Aorta (tissue), 5 donors: ENCODE results near the gene HS3ST3A1. TPM values are rescaled to one million over a fixed set of nuclear protein-coding genes. Genes with fewer than 3 reads are reported as not detected.
A peak's percentile ranks its signal among the peaks of the same experiment; 100 is the strongest.

Experiments used
- ATAC-seq: fragments of 200-7000 bp; cut with Tn5 transposase; one replicate; pipeline ENCODE4 v1.9.1; 2022; ENCODE audit warnings: moderate library complexity; ENCODE audit not compliant: low FRiP score
- DNase-seq, 2 donors: peaks; one replicate each; pipeline ENCODE4 v3.0.0-alpha.2; 2020
- H3K27ac ChIP-seq, 2 donors: one replicate each; pipeline ENCODE4 v1.5.1; 2013; ENCODE audit warnings: low read length in 2 of 2, mild to moderate bottlenecking in 2 of 2, moderate library complexity in 2 of 2, control low read depth in 1 of 2, inconsistent platforms in 1 of 2, low read depth in 1 of 2
- H3K27me3 ChIP-seq, 2 donors: one replicate each; pipeline ENCODE4 v1.6.1; 2013; ENCODE audit warnings: control low read depth in 1 of 2, low read length in 1 of 2, mild to moderate bottlenecking in 1 of 2, moderate library complexity in 1 of 2; ENCODE audit not compliant: insufficient read depth in 2 of 2, control insufficient read depth in 1 of 2
- H3K36me3 ChIP-seq, 2 donors: one replicate each; pipeline ENCODE4 v1.6.1; 2013; ENCODE audit warnings: control low read depth in 1 of 2, low read length in 1 of 2, mild to moderate bottlenecking in 1 of 2; ENCODE audit not compliant: insufficient read depth in 2 of 2, control insufficient read depth in 1 of 2
- H3K4me1 ChIP-seq, 2 donors: one replicate each; pipeline ENCODE4 v1.6.1; 2013; ENCODE audit warnings: low read length in 2 of 2, control low read depth in 1 of 2, mild to moderate bottlenecking in 1 of 2, moderate library complexity in 1 of 2; ENCODE audit not compliant: insufficient read depth in 2 of 2, control insufficient read depth in 1 of 2
- H3K4me3 ChIP-seq, 2 donors: one replicate each; pipeline ENCODE4 v1.5.1; 2013; ENCODE audit warnings: low read length in 2 of 2, control low read depth in 1 of 2, mild to moderate bottlenecking in 1 of 2
- H3K9me3 ChIP-seq: one replicate; pipeline ENCODE4 v1.6.1; 2013; ENCODE audit warnings: mild to moderate bottlenecking, low read length; ENCODE audit not compliant: control insufficient read depth
- WGBS, 2 donors: extraction: QIAGEN DNeasy Blood & Tissue Kit; methylation state at CpG; one replicate each; pipeline ENCODE4 v1.1.7; 2013; 5-methylcytosine and 5-hydroxymethylcytosine counted together
- intact Hi-C, 2 donors: fragments of 100-400 bp; cut with DNase I; formaldehyde crosslinking; loops; one replicate each; pipeline versions ENCODE4 v1.14.2 to v1.15.0; 2022
- polyA plus RNA-seq, 2 donors: library from polyadenylated mRNA; stranded (reverse); fragments of 200-250 nt; gene quantifications; one replicate each; pipeline ENCODE4 v1.2.3, GENCODE V29; 2013
- total RNA-seq, 2 donors: library from RNA; stranded (reverse); fragmentation: NEBNext Ultra II Directional; extraction: Animal tissue kit (Norgen Biotek cat#: 25700); gene quantifications; one replicate each; pipeline ENCODE4 v1.2.1, GENCODE V29; 2021
- donor health status: healthy with polysubstance abuse.
- donor health status: Bipolar disorder and iron deficiency.
- donor health status: DM: no; HTN: no; CAD: no.
- donor health status: DM: no; HTN: no; CAD: no.
- donor health status: DM: yes; HTN: yes; CAD: no.

HS3ST3A1 gene
- total and polyA plus RNA-seq, 4 donors, result 0.33 to 0.36 (median 0.33) TPM; not detected in 1

DNA sequence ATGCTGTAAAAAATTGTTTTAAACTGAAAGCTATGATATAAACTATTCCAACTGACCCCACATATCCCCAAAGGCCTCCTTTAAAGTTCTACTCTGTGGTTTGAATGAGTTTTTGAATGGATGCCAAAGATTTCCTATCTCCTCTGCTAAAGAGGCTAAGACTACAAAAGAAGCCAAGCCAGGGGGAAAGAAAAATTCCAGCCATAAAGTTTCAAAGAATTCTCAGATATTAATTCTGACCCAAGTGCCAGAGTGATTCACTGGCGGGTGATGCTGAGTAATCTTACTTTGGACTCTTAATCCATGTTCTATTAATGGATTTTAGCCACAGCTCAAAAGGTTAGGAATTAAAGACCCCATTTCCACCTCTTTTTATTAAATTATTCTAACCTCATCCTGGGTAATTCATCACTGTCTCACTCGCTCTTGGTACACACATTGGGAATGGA is 60.7 kb downstream of the HS3ST3A1 start:
- intact Hi-C loops, result no loop called here
- DNase-seq (no peak), ATAC-seq (no peak)
- 18 to 35% methylated on average over 2 of the region's 2 CpGs for WGBS, 2 donors
- Histone ChIP-seq H3K36me3 (no peaks in the 10 kb centered on the region), H3K4me3 (no peak overlapping the region), H3K27me3 (no peaks in the 10 kb centered on the region), H3K4me1 (no peaks in the 10 kb centered on the region), H3K27ac (no peak overlapping the region), H3K9me3 (peaks cover 3% of the 10 kb centered on the region)

GRCh38 chr17:13540546-13540945 is 61.2 kb downstream of the HS3ST3A1 start:
- intact Hi-C loops, result no loop called here
- no peak overlapping the region for H3K4me3 ChIP-seq
- no peaks in the 10 kb centered on the region for H3K4me1 ChIP-seq
- no peaks in the 10 kb centered on the region for H3K27me3 ChIP-seq
- WGBS, 2 donors, result 47 to 59% methylated on average over 2 of the region's 2 CpGs
- no peak overlapping the region for H3K27ac ChIP-seq
- H3K9me3 ChIP-seq, result peaks cover 3% of the 10 kb centered on the region
- no peak for DNase-seq
- H3K36me3 ChIP-seq, result no peaks in the 10 kb centered on the region
- ATAC-seq, result no peak

DNA sequence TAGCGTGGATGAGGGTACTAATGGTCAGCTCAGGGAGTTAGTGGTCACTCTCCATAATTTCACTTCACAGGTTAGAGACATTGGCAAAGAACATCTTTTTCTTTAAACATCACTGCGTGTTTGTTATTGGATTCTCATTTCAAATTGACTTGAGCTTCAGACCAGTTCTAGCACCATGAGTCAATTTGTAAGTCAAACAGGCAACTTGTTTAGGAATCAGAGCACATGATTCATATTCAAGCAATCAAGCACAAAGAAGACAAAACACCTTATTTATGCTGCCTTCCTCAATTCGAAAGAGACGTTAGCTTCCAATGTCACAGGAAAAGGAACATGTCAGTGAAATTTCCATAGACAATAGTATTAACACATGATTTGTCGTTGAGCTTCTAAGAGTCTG is 62.3 kb downstream of the HS3ST3A1 start:
- whole genome bisulfite sequencing, 2 donors, result 88 to 91% methylated on average over 5 of the region's 5 CpGs
- Histone ChIP-seq H3K4me3 (no peak overlapping the region), H3K36me3 (no peaks in the 10 kb centered on the region), H3K9me3 (peaks cover 6% of the 10 kb centered on the region), H3K4me1 (no peaks in the 10 kb centered on the region), H3K27ac (no peak overlapping the region), H3K27me3 (no peaks in the 10 kb centered on the region)
- DNase-seq (no peak), ATAC-seq (no peak)
- intact Hi-C loops, result no loop called here

GRCh38 chr17:13538841-13539411 is 62.8 kb downstream of the HS3ST3A1 start:
- no peak for DNase-seq
- Histone ChIP-seq H3K27me3 (no peaks in the 10 kb centered on the region), H3K36me3 (no peaks in the 10 kb centered on the region), H3K9me3 (peaks cover 6% of the 10 kb centered on the region), H3K4me1 (no peaks in the 10 kb centered on the region), H3K27ac (no peak overlapping the region), H3K4me3 (peak overlapping the region in 1 of 2 donors; percentile 14)
- 71 to 90% methylated on average over 4 of the region's 4 CpGs for WGBS, 2 donors
- ATAC-seq, result no peak
- intact Hi-C loops, result no loop called here

- DNase-seq (no peak), ATAC-seq (no peak)
- H3K4me3 ChIP-seq, result peak overlapping the region in 1 of 2 donors; percentile 14
- intact Hi-C loops, result no loop called here
- WGBS, 2 donors, result 78 to 81% methylated on average over 6 of the region's 6 CpGs
- no peaks in the 10 kb centered on the region for H3K27me3 ChIP-seq
- H3K9me3 ChIP-seq, result peaks cover 6% of the 10 kb centered on the region
- H3K36me3 ChIP-seq, result no peaks in the 10 kb centered on the region
- H3K27ac ChIP-seq, result no peak overlapping the region
- no peaks in the 10 kb centered on the region for H3K4me1 ChIP-seq
Measured at GRCh38 chr17:13537871-13538643, 63.7 kb downstream of the HS3ST3A1 start.

DNA sequence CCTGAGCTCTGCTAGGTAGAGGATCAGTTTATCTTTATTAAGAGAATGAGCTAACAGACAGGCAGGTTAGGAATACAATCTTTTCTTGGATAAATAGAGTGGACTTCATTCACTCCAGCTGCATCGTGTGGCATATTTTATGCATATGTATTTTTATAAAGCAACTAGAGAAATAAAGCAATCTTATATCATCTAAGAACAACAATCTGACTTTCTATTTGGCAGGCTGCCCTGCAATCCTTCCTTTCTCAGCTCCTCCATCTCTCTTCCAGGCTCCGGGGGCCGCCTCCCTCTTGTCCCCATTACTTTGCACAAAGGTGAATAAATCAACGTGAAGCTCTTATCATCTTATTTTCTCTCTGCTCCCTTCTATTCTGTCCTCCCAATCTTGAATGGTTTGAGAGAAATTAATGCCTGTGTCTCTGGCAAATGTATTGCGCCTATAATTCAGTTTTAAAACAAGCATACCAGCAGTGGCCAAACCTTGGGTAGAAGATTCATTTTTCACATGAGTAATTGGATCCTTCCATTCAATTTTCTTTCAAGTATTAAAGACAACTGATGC is 64.5 kb downstream of the HS3ST3A1 start:
- no peak overlapping the region for H3K4me3 ChIP-seq
- intact Hi-C loops, result no loop called here
- DNase-seq, result no peak
- 9 to 20% methylated on average over 5 of the region's 5 CpGs for WGBS, 2 donors
- H3K9me3 ChIP-seq, result peaks cover 6% of the 10 kb centered on the region
- H3K27ac ChIP-seq, result no peak overlapping the region
- no peaks in the 10 kb centered on the region for H3K4me1 ChIP-seq
- no peak for ATAC-seq
- no peaks in the 10 kb centered on the region for H3K36me3 ChIP-seq
- no peaks in the 10 kb centered on the region for H3K27me3 ChIP-seq

- WGBS, 2 donors, result 93 to 94% methylated on average over 1 of the region's 1 CpG
- no peaks in the 10 kb centered on the region for H3K4me1 ChIP-seq
- no peak overlapping the region for H3K4me3 ChIP-seq
- no peak for ATAC-seq
- intact Hi-C loops, result no loop called here
- DNase-seq, result no peak
- H3K27ac ChIP-seq, result no peak overlapping the region
- no peaks in the 10 kb centered on the region for H3K27me3 ChIP-seq
- no peaks in the 10 kb centered on the region for H3K36me3 ChIP-seq
- peaks cover 6% of the 10 kb centered on the region for H3K9me3 ChIP-seq
Measured at GRCh38 chr17:13534946-13535345, 66.8 kb downstream of the HS3ST3A1 start.

DNA sequence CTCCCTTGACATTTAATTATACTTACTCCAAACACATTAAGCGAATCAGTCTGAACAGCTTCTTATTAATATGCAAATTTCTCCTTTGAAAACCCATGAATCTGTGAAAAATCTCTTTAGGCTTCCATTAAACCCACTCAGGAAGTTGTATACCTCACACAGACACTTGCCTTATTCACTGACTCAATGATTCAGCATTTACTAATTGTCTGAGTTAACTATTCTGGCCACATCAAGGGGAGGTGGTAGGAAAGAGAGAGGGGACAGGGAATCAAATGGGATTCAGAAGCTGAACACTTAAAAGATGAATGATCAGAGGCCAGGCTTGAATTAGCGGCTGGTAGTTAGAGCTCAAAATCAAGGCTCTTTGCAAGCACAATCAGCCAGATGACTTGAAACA is 70.0 kb downstream of the HS3ST3A1 start:
- no peak overlapping the region for H3K27ac ChIP-seq
- intact Hi-C loops, result no loop called here
- H3K4me1 ChIP-seq, result no peaks in the 10 kb centered on the region
- H3K27me3 ChIP-seq, result no peaks in the 10 kb centered on the region
- H3K9me3 ChIP-seq, result peaks cover 5% of the 10 kb centered on the region
- DNase-seq (no peak), ATAC-seq (no peak)
- WGBS, 2 donors, result 56 to 62% methylated on average over 2 of the region's 2 CpGs
- no peak overlapping the region for H3K4me3 ChIP-seq
- no peaks in the 10 kb centered on the region for H3K36me3 ChIP-seq

- ATAC-seq (no peak), DNase-seq (no peak)
- Histone ChIP-seq H3K36me3 (no peaks in the 10 kb centered on the region), H3K4me1 (no peaks in the 10 kb centered on the region), H3K9me3 (peaks cover 1% of the 10 kb centered on the region), H3K27ac (no peak overlapping the region), H3K27me3 (no peaks in the 10 kb centered on the region), H3K4me3 (no peak overlapping the region)
- intact Hi-C loops, result no loop called here
- WGBS, 2 donors, result 67 to 70% methylated on average over 3 of the region's 3 CpGs
Measured at GRCh38 chr17:13525876-13526275, 75.9 kb downstream of the HS3ST3A1 start.
